Stomach (tissue), 9 donors: ENCODE measurements around the gene DPM3. TPM values are rescaled to one million over a fixed set of nuclear protein-coding genes. Genes with fewer than 3 reads are reported as not detected.

ENCODE experiments used
- DNase-seq, 2 donors: peaks; one replicate each; pipeline versions ENCODE4 v3.0.0 to v3.0.0-alpha.2; 2013 to 2019
- H3K27ac ChIP-seq, 5 donors: fragments of 200-600 bp in 4 of 5; sonication (generic) in 4 of 5; one replicate each; pipeline ENCODE4 v1.5.1; 2013 to 2019; ENCODE audit warnings: mild to moderate bottlenecking in 1 of 5, moderate library complexity in 1 of 5
- H3K27me3 ChIP-seq, 3 donors: fragments of 200-600 bp; sonication (generic); one replicate each; pipeline ENCODE4 v1.5.1; 2017 to 2019; ENCODE audit warnings: mixed run types in 1 of 3
- H3K36me3 ChIP-seq, 4 donors: fragments of 200-600 bp; sonication (generic); 1 replicate in 3 of 4; 2 replicates in 1 of 4; pipeline ENCODE4 v1.5.1; 2016 to 2019
- H3K4me1 ChIP-seq, 4 donors: fragments of 200-600 bp; sonication (generic); one replicate each; pipeline ENCODE4 v1.5.1; 2016 to 2019
- H3K4me3 ChIP-seq, 4 donors: fragments of 200-600 bp; sonication (generic) in 3 of 4; one replicate each; pipeline ENCODE4 v1.5.1; 2016 to 2019; ENCODE audit warnings: mild to moderate bottlenecking in 1 of 4
- H3K9me3 ChIP-seq, 4 donors: fragments of 200-600 bp; sonication (generic); one replicate each; pipeline ENCODE4 v1.5.1; 2016 to 2019
- CTCF ChIP-seq, 7 experiments: fragments of 450-650 bp in 4 of 7; fragments of 200-600 bp in 3 of 7; sonication (generic) in 3 of 7; IDR thresholded peaks; one replicate each; pipeline ENCODE4 v1.5.1; 2016 to 2019; ENCODE audit warnings: antibody characterized with exemption in 7 of 7, control low read depth in 2 of 7, mild to moderate bottlenecking in 1 of 7
- EP300 ChIP-seq: sonication (generic); formaldehyde crosslinking; IDR thresholded peaks from one replicate; pipeline ENCODE4 v1.6.1; 2017; ENCODE audit warnings: antibody characterized with exemption
- POLR2A ChIP-seq, 4 donors: fragments of 450-650 bp; IDR thresholded peaks; one replicate each; pipeline ENCODE4 v1.6.1; 2016; ENCODE audit warnings: antibody characterized with exemption in 4 of 4, control low read depth in 2 of 4, mild to moderate bottlenecking in 1 of 4, moderate library complexity in 1 of 4
- POLR2AphosphoS5 ChIP-seq, 3 donors: sonication (generic); formaldehyde crosslinking; IDR thresholded peaks; one replicate each; pipeline ENCODE4 v1.6.1; 2016; ENCODE audit warnings: antibody characterized with exemption in 3 of 3
- WGBS, 5 donors: extraction: QIAGEN DNeasy Blood & Tissue Kit in 3 of 5; methylation state at CpG; one replicate each; pipeline versions ENCODE4 v1.1.5 to v1.1.7; 2013 to 2018; 5-methylcytosine and 5-hydroxymethylcytosine counted together
- intact Hi-C: fragments of 100-400 bp; cut with DNase I; formaldehyde crosslinking; loops from one replicate; pipeline ENCODE4 v1.15.1; 2023; ENCODE audit warnings: low total_unique reads
- polyA plus RNA-seq, 3 donors: library from polyadenylated mRNA; stranded (reverse); fragments of 200-250 nt; gene quantifications; one replicate each; pipeline ENCODE4 v1.2.3, GENCODE V29; 2013
- total RNA-seq, 5 donors: library from RNA; depleted of rRNA; stranded (reverse); fragments of >200 nt; gene quantifications; one replicate each; pipeline versions ENCODE4 v1.1.0 to v1.2.3, GENCODE V29; 2014 to 2016
- donor health status: healthy with polysubstance abuse.
- donor health status: Bipolar disorder and iron deficiency.
- donor health status: healthy.

The DPM3 gene
- total and polyA plus RNA-seq, 8 donors = 13.3 to 301 (median 51.3) TPM; not detected in 1

DNA sequence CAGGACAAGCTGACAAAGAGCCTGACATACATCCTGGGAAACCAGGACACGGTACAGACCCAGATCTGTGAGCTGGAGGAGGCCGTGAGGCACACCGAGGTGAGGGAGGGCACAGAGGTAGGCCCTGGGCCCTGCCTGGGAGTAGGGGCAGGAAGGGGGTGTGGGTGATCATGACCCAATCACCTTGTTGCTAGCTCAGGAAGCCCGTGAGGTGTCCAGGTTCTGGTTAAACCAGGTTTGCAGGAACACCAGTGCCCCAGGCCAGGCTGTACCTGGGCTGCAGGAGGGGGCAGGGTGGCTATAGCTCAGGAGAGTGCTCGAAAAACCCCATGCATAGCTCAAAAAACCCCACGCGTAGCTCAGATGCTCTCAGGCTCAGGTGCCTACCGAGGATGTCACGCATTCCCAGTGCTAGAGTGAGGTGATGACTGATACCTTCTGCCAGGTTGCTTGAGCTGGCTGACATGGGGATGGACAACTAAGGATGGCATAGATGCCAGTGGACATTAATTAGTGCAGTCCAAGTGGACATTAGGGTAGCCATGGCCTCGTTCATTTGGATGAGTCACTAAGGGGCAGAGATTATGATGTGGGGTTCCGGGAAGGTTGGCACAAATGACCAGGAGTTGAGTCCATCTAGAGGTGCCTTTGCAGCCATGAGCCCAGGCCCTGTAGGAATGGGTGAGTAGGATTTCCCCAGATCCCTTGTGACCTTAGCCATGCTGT, 37.0 kb upstream of the DPM3 start:
- TF ChIP-seq EP300 (no peak), POLR2AphosphoS5 (IDR thresholded peaks at IDR 0.05) (no peak), POLR2A (IDR thresholded peaks at IDR 0.05) (no peak), CTCF (IDR thresholded peaks at IDR 0.05) (no peak)
- H3K27ac ChIP-seq = peak overlapping the region; percentile 34 to 96 (median 81)
- peaks cover 43 to 88% (median 81%) of the 10 kb centered on the region in 4 donors for H3K4me1 ChIP-seq
- 48 to 69% (median 51%) methylated on average over 9 to 11 of the region's 11 CpGs for WGBS, 5 donors
- no peaks in the 10 kb centered on the region for H3K9me3 ChIP-seq
- intact Hi-C loops = loop anchor here (10.0 kb wide), 1 partner anchor 47 kb away; no protein-coding TSS in a partner anchor
- DNase-seq = peak; percentile 64 to 72
- no peak overlapping the region for H3K4me3 ChIP-seq
- H3K36me3 ChIP-seq = peaks cover 0 to 16% (median 0%) of the 10 kb centered on the region in 4 donors
- H3K27me3 ChIP-seq = peaks cover 0 to 19% (median 6%) of the 10 kb centered on the region in 3 donors

DNA sequence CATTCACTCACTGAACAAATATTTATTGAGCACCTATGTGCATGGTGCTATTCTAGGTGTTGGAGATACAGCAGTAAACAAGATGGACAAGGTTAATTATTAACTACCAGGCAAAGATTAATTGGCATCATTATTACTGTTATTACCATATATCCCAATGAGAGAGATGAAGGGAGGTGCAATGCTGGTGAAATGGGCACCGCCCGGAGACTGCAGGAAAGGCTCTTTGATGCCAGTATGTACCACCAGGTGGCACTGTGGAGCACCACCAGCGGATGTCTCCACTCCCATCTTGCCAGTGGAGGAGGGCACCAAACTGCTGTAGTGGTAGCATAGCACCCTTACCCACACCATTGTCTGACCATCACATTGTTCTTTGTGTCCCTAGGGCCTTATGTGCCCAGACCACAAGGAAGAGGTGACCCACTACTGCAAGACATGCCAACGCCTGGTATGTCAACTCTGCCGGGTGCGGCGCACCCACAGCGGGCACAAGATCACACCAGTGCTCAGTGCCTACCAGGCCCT, 36.3 kb upstream of the DPM3 start:
- intact Hi-C loops = loop anchor here (10.0 kb wide), 1 partner anchor 48 kb away; no protein-coding TSS in a partner anchor
- Histone ChIP-seq H3K36me3 (peaks cover 0 to 12% (median 0%) of the 10 kb centered on the region in 4 donors), H3K9me3 (no peaks in the 10 kb centered on the region), H3K27me3 (peaks cover 0 to 19% (median 6%) of the 10 kb centered on the region in 3 donors), H3K4me3 (no peak overlapping the region), H3K4me1 (peaks cover 48 to 87% (median 81%) of the 10 kb centered on the region in 4 donors), H3K27ac (peak overlapping the region; percentile 34 to 96 (median 81))
- 41 to 54% (median 48%) methylated on average over 8 of the region's 8 CpGs for WGBS, 5 donors
- DNase-seq = peak; percentile 95 to 96
- TF ChIP-seq POLR2A (IDR thresholded peaks at IDR 0.05) (no peak), EP300 (no peak), CTCF (IDR thresholded peaks at IDR 0.05) (peak in 6 of 7 experiments; percentile 64 to 98 (median 94)), POLR2AphosphoS5 (IDR thresholded peaks at IDR 0.05) (peak; percentile 38 to 91 (median 45))

DNA sequence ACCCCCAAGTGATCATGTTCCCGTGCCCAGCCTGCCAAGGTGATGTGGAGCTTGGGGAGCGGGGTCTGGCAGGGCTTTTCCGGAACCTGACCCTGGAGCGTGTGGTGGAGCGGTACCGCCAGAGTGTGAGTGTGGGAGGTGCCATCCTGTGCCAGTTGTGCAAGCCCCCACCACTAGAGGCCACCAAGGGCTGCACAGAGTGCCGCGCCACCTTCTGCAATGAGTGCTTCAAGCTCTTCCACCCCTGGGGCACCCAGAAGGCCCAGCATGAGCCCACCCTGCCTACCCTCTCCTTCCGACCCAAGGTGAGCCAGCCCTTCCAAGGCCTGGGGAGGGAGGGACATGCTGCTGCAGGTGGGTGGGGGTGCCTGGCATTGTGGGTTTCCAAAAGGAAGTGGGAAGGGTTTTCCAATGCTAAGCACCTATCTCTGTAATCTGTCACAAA, 35.6 kb upstream of the DPM3 start:
- DNase-seq = peak; percentile 53 to 70
- H3K27me3 ChIP-seq = peaks cover 0 to 19% (median 6%) of the 10 kb centered on the region in 3 donors
- H3K36me3 ChIP-seq = peaks cover 0 to 10% (median 1%) of the 10 kb centered on the region in 4 donors
- H3K4me3 ChIP-seq = no peak overlapping the region
- peak in 1 of 7 experiments; percentile 18 for TF ChIP-seq CTCF (IDR thresholded peaks at IDR 0.05)
- no peak for TF ChIP-seq POLR2A (IDR thresholded peaks at IDR 0.05)
- no peak for TF ChIP-seq EP300
- peaks cover 48 to 86% (median 79%) of the 10 kb centered on the region in 4 donors for H3K4me1 ChIP-seq
- WGBS, 5 donors = 24 to 54% (median 42%) methylated on average over 2 to 9 of the region's 9 CpGs
- intact Hi-C loops = loop anchor here (10.0 kb wide), 1 partner anchor 49 kb away; no protein-coding TSS in a partner anchor
- H3K27ac ChIP-seq = peak overlapping the region; percentile 61 to 96 (median 93)
- no peaks in the 10 kb centered on the region for H3K9me3 ChIP-seq

- Histone ChIP-seq H3K9me3 (no peaks in the 10 kb centered on the region), H3K4me3 (no peak overlapping the region), H3K27me3 (peaks cover 0 to 19% (median 6%) of the 10 kb centered on the region in 3 donors), H3K4me1 (peaks cover 48 to 84% (median 76%) of the 10 kb centered on the region in 4 donors), H3K36me3 (peaks cover 0 to 16% (median 7%) of the 10 kb centered on the region in 4 donors), H3K27ac (peak overlapping the region; percentile 61 to 96 (median 93))
- peak; percentile 24 to 38 for DNase-seq
- intact Hi-C loops = loop anchor here (10.0 kb wide), 1 partner anchor 49 kb away; no protein-coding TSS in a partner anchor
- TF ChIP-seq POLR2AphosphoS5 (IDR thresholded peaks at IDR 0.05) = no peak
- TF ChIP-seq EP300 = no peak
- no peak for TF ChIP-seq POLR2A (IDR thresholded peaks at IDR 0.05)
- no peak for TF ChIP-seq CTCF (IDR thresholded peaks at IDR 0.05)
- WGBS, 5 donors = 76 to 85% (median 81%) methylated on average over 11 to 12 of the region's 12 CpGs
These were observed 35.1 kb upstream of the DPM3 start for GRCh38 chr1:155175281-155175926.
